DMS53 (cell line): ENCODE results near the gene YAP1.

Experiments
- DNase-seq: peaks from one replicate; lab custom pipeline; 2025; lab: John Stamatoyannopoulos, UW

The YAP1 gene

GRCh38 chr11:102109896-102110760, at the start of gene YAP1:
TSS of gene YAP1 (plus strand) at chr11:102110447. CDS start at chr11:102110849, 402 bp downstream.
- DNase-seq, result peak; percentile 85

GRCh38 chr11:102061276-102061675, 49.0 kb upstream of the YAP1 start:
- DNase-seq, result peak; percentile 11

- no peak for DNase-seq
These were observed 48.1 kb upstream of the YAP1 start for GRCh38 chr11:102062106-102062505.

- DNase-seq, result peak; percentile 40
These were observed 45.9 kb upstream of the YAP1 start for GRCh38 chr11:102064316-102064715.

GRCh38 chr11:102070766-102071165, 39.5 kb upstream of the YAP1 start:
- no peak for DNase-seq

GRCh38 chr11:102071497-102072472, 38.5 kb upstream of the YAP1 start:
- DNase-seq, result no peak

GRCh38 chr11:102073253-102073652, 37.0 kb upstream of the YAP1 start:
- DNase-seq, result no peak

GRCh38 chr11:102079625-102080024, 30.6 kb upstream of the YAP1 start:
- DNase-seq, result no peak

- no peak for DNase-seq
These were observed 28.9 kb upstream of the YAP1 start for GRCh38 chr11:102081313-102081712.

- peak; percentile 60 for DNase-seq
These were observed 24.2 kb upstream of the YAP1 start for GRCh38 chr11:102085864-102086551.

GRCh38 chr11:102097186-102097585, 13.1 kb upstream of the YAP1 start:
- no peak for DNase-seq

GRCh38 chr11:102099755-102100154, 10.5 kb upstream of the YAP1 start:
- no peak for DNase-seq

GRCh38 chr11:102108734-102109440, 1.4 kb upstream of the YAP1 start:
- no peak for DNase-seq

GRCh38 chr11:102110761-102111010, 439 bp downstream of the YAP1 start:
- peak; percentile 62 for DNase-seq

- DNase-seq, result peak; percentile 62
These were observed 952 bp downstream of the YAP1 start for GRCh38 chr11:102111011-102111786.

- DNase-seq, result peak; percentile 64
These were observed 1.7 kb downstream of the YAP1 start for GRCh38 chr11:102111787-102112508.

- no peak for DNase-seq
These were observed 2.2 kb downstream of the YAP1 start for GRCh38 chr11:102112509-102112821.

- no peak for DNase-seq
These were observed 3.8 kb downstream of the YAP1 start for GRCh38 chr11:102114032-102114431.

GRCh38 chr11:102115557-102115956, 5.3 kb downstream of the YAP1 start:
- peak; percentile 87 for DNase-seq

- no peak for DNase-seq
These were observed 6.4 kb downstream of the YAP1 start for GRCh38 chr11:102116453-102117205.
